ENCODE measurements around the gene GABBR2.

The GABBR2 gene

GRCh38 chr9:98642661-98643312 is 65.9 kb downstream of the GABBR2 start:
- Mint-ChIP-seq H3K36me3 (ENCODE audit: low read depth) (no peaks in the 10 kb centered on the region), H3K9me3 (no peaks in the 10 kb centered on the region), H3K4me1 (ENCODE audit: low read depth) (no peaks in the 10 kb centered on the region), H3K27ac (no peak overlapping the region), H3K4me3 (no peak overlapping the region), H3K27me3 (ENCODE audit: low read depth) (peaks cover 5% of the 10 kb centered on the region)

GRCh38 chr9:98641695-98642094 is 67.0 kb downstream of the GABBR2 start:
- no peaks in the 10 kb centered on the region for H3K9me3 Mint-ChIP-seq
- H3K4me1 Mint-ChIP-seq (ENCODE audit: low read depth) = no peaks in the 10 kb centered on the region
- no peak overlapping the region for H3K4me3 Mint-ChIP-seq
- H3K27me3 Mint-ChIP-seq (ENCODE audit: low read depth) = peaks cover 5% of the 10 kb centered on the region
- H3K27ac Mint-ChIP-seq = no peak overlapping the region
- no peaks in the 10 kb centered on the region for H3K36me3 Mint-ChIP-seq (ENCODE audit: low read depth)

- H3K4me3 Mint-ChIP-seq = no peak overlapping the region
- H3K9me3 Mint-ChIP-seq = no peaks in the 10 kb centered on the region
- H3K27ac Mint-ChIP-seq = no peak overlapping the region
- no peaks in the 10 kb centered on the region for H3K4me1 Mint-ChIP-seq (ENCODE audit: low read depth)
- H3K27me3 Mint-ChIP-seq (ENCODE audit: low read depth) = peaks cover 5% of the 10 kb centered on the region
- no peaks in the 10 kb centered on the region for H3K36me3 Mint-ChIP-seq (ENCODE audit: low read depth)
Measured at GRCh38 chr9:98640394-98640793, 68.3 kb downstream of the GABBR2 start.

GRCh38 chr9:98639133-98639532 is 69.6 kb downstream of the GABBR2 start:
- Mint-ChIP-seq H3K27me3 (ENCODE audit: low read depth) (peaks cover 5% of the 10 kb centered on the region), H3K9me3 (no peaks in the 10 kb centered on the region), H3K4me1 (ENCODE audit: low read depth) (no peaks in the 10 kb centered on the region), H3K36me3 (ENCODE audit: low read depth) (no peaks in the 10 kb centered on the region), H3K4me3 (no peak overlapping the region), H3K27ac (no peak overlapping the region)

GRCh38 chr9:98637381-98637780 is 71.4 kb downstream of the GABBR2 start:
- Mint-ChIP-seq H3K27ac (no peak overlapping the region), H3K36me3 (ENCODE audit: low read depth) (no peaks in the 10 kb centered on the region), H3K27me3 (ENCODE audit: low read depth) (peaks cover 5% of the 10 kb centered on the region), H3K4me3 (no peak overlapping the region), H3K4me1 (ENCODE audit: low read depth) (no peaks in the 10 kb centered on the region), H3K9me3 (no peaks in the 10 kb centered on the region)

- H3K4me1 Mint-ChIP-seq (ENCODE audit: low read depth) = no peaks in the 10 kb centered on the region
- no peaks in the 10 kb centered on the region for H3K36me3 Mint-ChIP-seq (ENCODE audit: low read depth)
- peaks cover 3% of the 10 kb centered on the region for H3K27me3 Mint-ChIP-seq (ENCODE audit: low read depth)
- no peaks in the 10 kb centered on the region for H3K9me3 Mint-ChIP-seq
- H3K4me3 Mint-ChIP-seq = no peak overlapping the region
- H3K27ac Mint-ChIP-seq = no peak overlapping the region
Measured at GRCh38 chr9:98635374-98635773, 73.4 kb downstream of the GABBR2 start.

- no peaks in the 10 kb centered on the region for H3K9me3 Mint-ChIP-seq
- H3K27ac Mint-ChIP-seq = no peak overlapping the region
- peaks cover 6% of the 10 kb centered on the region for H3K27me3 Mint-ChIP-seq (ENCODE audit: low read depth)
Measured at GRCh38 chr9:98634685-98635336, 73.9 kb downstream of the GABBR2 start.

GRCh38 chr9:98632839-98633238 is 75.9 kb downstream of the GABBR2 start:
- Mint-ChIP-seq H3K27ac (no peak overlapping the region), H3K27me3 (ENCODE audit: low read depth) (peaks cover 11% of the 10 kb centered on the region), H3K4me1 (ENCODE audit: low read depth) (no peaks in the 10 kb centered on the region)

More at GRCh38 chr9:98634685-98635336, 73.9 kb downstream of the GABBR2 start:
- Mint-ChIP-seq H3K4me3 (no peak overlapping the region), H3K4me1 (ENCODE audit: low read depth) (no peaks in the 10 kb centered on the region), H3K36me3 (ENCODE audit: low read depth) (no peaks in the 10 kb centered on the region)

GRCh38 chr9:98627296-98627695 is 81.4 kb downstream of the GABBR2 start:
- H3K27me3 Mint-ChIP-seq (ENCODE audit: low read depth) = peaks cover 14% of the 10 kb centered on the region
- no peaks in the 10 kb centered on the region for H3K36me3 Mint-ChIP-seq (ENCODE audit: low read depth)
- no peak overlapping the region for H3K27ac Mint-ChIP-seq
- no peaks in the 10 kb centered on the region for H3K9me3 Mint-ChIP-seq
- no peaks in the 10 kb centered on the region for H3K4me1 Mint-ChIP-seq (ENCODE audit: low read depth)
- H3K4me3 Mint-ChIP-seq = no peak overlapping the region

More at GRCh38 chr9:98632839-98633238, 75.9 kb downstream of the GABBR2 start:
- Mint-ChIP-seq H3K4me3 (no peak overlapping the region), H3K36me3 (ENCODE audit: low read depth) (no peaks in the 10 kb centered on the region), H3K9me3 (no peaks in the 10 kb centered on the region)

- no peak overlapping the region for H3K4me3 Mint-ChIP-seq
- no peaks in the 10 kb centered on the region for H3K4me1 Mint-ChIP-seq (ENCODE audit: low read depth)
- H3K27me3 Mint-ChIP-seq (ENCODE audit: low read depth) = peaks cover 20% of the 10 kb centered on the region
- no peak overlapping the region for H3K27ac Mint-ChIP-seq
- H3K36me3 Mint-ChIP-seq (ENCODE audit: low read depth) = no peaks in the 10 kb centered on the region
- H3K9me3 Mint-ChIP-seq = no peaks in the 10 kb centered on the region
Measured at GRCh38 chr9:98625728-98626127, 83.0 kb downstream of the GABBR2 start.

- no peak overlapping the region for H3K27ac Mint-ChIP-seq
- peaks cover 25% of the 10 kb centered on the region for H3K27me3 Mint-ChIP-seq (ENCODE audit: low read depth)
- H3K9me3 Mint-ChIP-seq = no peaks in the 10 kb centered on the region
- H3K4me3 Mint-ChIP-seq = no peak overlapping the region
- H3K4me1 Mint-ChIP-seq (ENCODE audit: low read depth) = no peaks in the 10 kb centered on the region
- H3K36me3 Mint-ChIP-seq (ENCODE audit: low read depth) = no peaks in the 10 kb centered on the region
Measured at GRCh38 chr9:98619788-98620187, 88.9 kb downstream of the GABBR2 start.

- Mint-ChIP-seq H3K4me1 (ENCODE audit: low read depth) (no peaks in the 10 kb centered on the region), H3K9me3 (no peaks in the 10 kb centered on the region), H3K36me3 (ENCODE audit: low read depth) (no peaks in the 10 kb centered on the region), H3K27me3 (ENCODE audit: low read depth) (peaks cover 26% of the 10 kb centered on the region), H3K27ac (no peak overlapping the region), H3K4me3 (no peak overlapping the region)
Measured at GRCh38 chr9:98615633-98616032, 93.1 kb downstream of the GABBR2 start.

GRCh38 chr9:98614941-98615340 is 93.8 kb downstream of the GABBR2 start:
- H3K36me3 Mint-ChIP-seq (ENCODE audit: low read depth) = no peaks in the 10 kb centered on the region
- no peaks in the 10 kb centered on the region for H3K4me1 Mint-ChIP-seq (ENCODE audit: low read depth)
- peaks cover 21% of the 10 kb centered on the region for H3K27me3 Mint-ChIP-seq (ENCODE audit: low read depth)
- H3K4me3 Mint-ChIP-seq = no peak overlapping the region
- no peak overlapping the region for H3K27ac Mint-ChIP-seq
- H3K9me3 Mint-ChIP-seq = no peaks in the 10 kb centered on the region

GRCh38 chr9:98612061-98612752 is 96.5 kb downstream of the GABBR2 start:
- Mint-ChIP-seq H3K4me1 (ENCODE audit: low read depth) (no peaks in the 10 kb centered on the region), H3K4me3 (no peak overlapping the region), H3K27ac (no peak overlapping the region), H3K36me3 (ENCODE audit: low read depth) (no peaks in the 10 kb centered on the region), H3K9me3 (no peaks in the 10 kb centered on the region), H3K27me3 (ENCODE audit: low read depth) (peaks cover 21% of the 10 kb centered on the region)

- Mint-ChIP-seq H3K36me3 (ENCODE audit: low read depth) (no peaks in the 10 kb centered on the region), H3K27me3 (ENCODE audit: low read depth) (peaks cover 21% of the 10 kb centered on the region), H3K9me3 (no peaks in the 10 kb centered on the region), H3K4me1 (ENCODE audit: low read depth) (no peaks in the 10 kb centered on the region), H3K27ac (no peak overlapping the region), H3K4me3 (no peak overlapping the region)
Measured at GRCh38 chr9:98611319-98611718, 97.4 kb downstream of the GABBR2 start.

Measured in T-helper 1 cell treated with Interleukin-12 subunit alpha and Interleukin-12 subunit beta and Interleukin-4 antibody, amounts not matched to agents 30 μg/mL and 1 μg/mL, for 36 hours (primary cell).